ENCODE results near the gene SLC1A4.
"Not testable (repeated sequence)": the region's sequence is repeated elsewhere in the genome, so short reads cannot be mapped to it uniquely, and the experiment has no call there.

Gene SLC1A4

GRCh38 chr2:64966839-64967238 is 22.4 kb upstream of the SLC1A4 start:
- DNase-seq, result no peak

- no peak for DNase-seq
Observed at GRCh38 chr2:64967601-64968000, 21.6 kb upstream of the SLC1A4 start.

- not testable (repeated sequence) for DNase-seq
Observed at GRCh38 chr2:64969086-64969485, 20.1 kb upstream of the SLC1A4 start.

- no peak for DNase-seq
Observed at GRCh38 chr2:64970495-64970894, 18.7 kb upstream of the SLC1A4 start.

GRCh38 chr2:64972426-64972825 is 16.8 kb upstream of the SLC1A4 start:
- DNase-seq, result no peak

- no peak for DNase-seq
Observed at GRCh38 chr2:64972876-64973275, 16.3 kb upstream of the SLC1A4 start.

- no peak for DNase-seq
Observed at GRCh38 chr2:64975232-64975821, 13.9 kb upstream of the SLC1A4 start.

- DNase-seq, result no peak
Observed at GRCh38 chr2:64976276-64976675, 12.9 kb upstream of the SLC1A4 start.

- no peak for DNase-seq
Observed at GRCh38 chr2:64978514-64979268, 10.5 kb upstream of the SLC1A4 start.

- no peak for DNase-seq
Observed at GRCh38 chr2:64979744-64980143, 9.5 kb upstream of the SLC1A4 start.

- DNase-seq, result no peak
Observed at GRCh38 chr2:64980183-64980582, 9.0 kb upstream of the SLC1A4 start.

GRCh38 chr2:64982311-64982857 is 6.8 kb upstream of the SLC1A4 start:
- DNase-seq, result no peak

GRCh38 chr2:64982932-64983331 is 6.3 kb upstream of the SLC1A4 start:
- DNase-seq, result no peak

- no peak for DNase-seq
Observed at GRCh38 chr2:64985447-64985846, 3.8 kb upstream of the SLC1A4 start.

- DNase-seq, result no peak
Observed at GRCh38 chr2:64987001-64987955, 1.9 kb upstream of the SLC1A4 start.

GRCh38 chr2:64987956-64988419 is 1.2 kb upstream of the SLC1A4 start:
- DNase-seq, result no peak

- peak; percentile 61 for DNase-seq
Observed at GRCh38 chr2:64988420-64989125, 626 bp upstream of the SLC1A4 start.

- no peak for DNase-seq
Observed at GRCh38 chr2:64989982-64990614, 899 bp downstream of the SLC1A4 start.

GRCh38 chr2:64990876-64991275 is 1.7 kb downstream of the SLC1A4 start:
- no peak for DNase-seq

GRCh38 chr2:64992218-64992617 is 3.0 kb downstream of the SLC1A4 start:
- no peak for DNase-seq

- no peak for DNase-seq
Observed at GRCh38 chr2:64992990-64993389, 3.8 kb downstream of the SLC1A4 start.

- DNase-seq, result no peak
Observed at GRCh38 chr2:64995041-64995440, 5.8 kb downstream of the SLC1A4 start.

Data from stimulated activated CD4-positive, alpha-beta T cell treated with anti-CD3 and anti-CD28 coated beads, Interleukin-4, amount 100 ng/mL, for 24 hours (primary cell).